Keratinocyte (primary cell): ENCODE data around the gene MYADM.

Experiments used
- EZH2 ChIP-seq: IDR thresholded peaks from one replicate; pipeline ENCODE4 v1.6.1; 2012; ENCODE audit warnings: inconsistent platforms, mild to moderate bottlenecking, low read length, moderate library complexity
- TF ChIP-seq, protein P1 (sequence below), 3 experiments: IDR thresholded peaks in 1 of 3; conservative IDR thresholded peaks in 1 of 3; optimal IDR thresholded peaks in 1 of 3; 2 replicates in 2 of 3; 3 replicates in 1 of 3; pipeline versions ENCODE3 to v1.5.1; 2011; ENCODE audit warnings: low read length in 3 of 3, mild to moderate bottlenecking in 3 of 3, moderate library complexity in 2 of 3, control low read depth in 1 of 3, inconsistent platforms in 1 of 3; ENCODE audit not compliant: insufficient read depth in 2 of 3; ENCODE audit errors: extremely low read depth in 1 of 3

DNA sequence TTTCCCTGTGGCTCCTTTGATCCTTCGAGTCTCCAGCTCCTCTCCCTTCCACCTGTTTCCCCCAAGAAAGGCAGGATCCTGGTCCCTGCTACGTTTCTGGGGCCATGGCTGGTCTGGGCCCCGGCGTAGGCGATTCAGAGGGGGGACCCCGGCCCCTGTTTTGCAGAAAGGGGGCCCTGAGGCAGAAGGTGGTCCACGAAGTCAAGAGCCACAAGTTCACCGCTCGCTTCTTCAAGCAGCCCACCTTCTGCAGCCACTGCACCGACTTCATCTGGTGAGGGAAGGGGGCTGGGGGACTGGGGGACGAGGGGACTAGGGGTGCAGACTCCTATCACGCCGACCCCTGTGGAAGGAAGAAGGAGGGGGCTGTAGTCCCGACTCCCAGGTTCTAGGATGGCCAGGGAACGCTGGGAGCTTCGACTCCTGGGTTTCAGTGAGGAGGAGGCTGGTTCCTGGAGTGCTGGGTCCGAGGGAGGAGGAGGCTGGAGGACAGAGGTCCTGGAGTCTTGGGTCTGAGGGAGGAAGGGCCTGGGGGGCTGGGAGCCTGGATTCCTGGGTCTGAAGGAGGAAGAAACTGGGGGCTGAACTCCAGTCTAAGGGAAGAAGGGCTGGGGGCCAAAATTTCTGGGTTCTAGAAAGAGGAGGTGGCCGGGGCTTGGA is 14.8 kb downstream of the MYADM start:
- TF ChIP-seq, protein P1, sequence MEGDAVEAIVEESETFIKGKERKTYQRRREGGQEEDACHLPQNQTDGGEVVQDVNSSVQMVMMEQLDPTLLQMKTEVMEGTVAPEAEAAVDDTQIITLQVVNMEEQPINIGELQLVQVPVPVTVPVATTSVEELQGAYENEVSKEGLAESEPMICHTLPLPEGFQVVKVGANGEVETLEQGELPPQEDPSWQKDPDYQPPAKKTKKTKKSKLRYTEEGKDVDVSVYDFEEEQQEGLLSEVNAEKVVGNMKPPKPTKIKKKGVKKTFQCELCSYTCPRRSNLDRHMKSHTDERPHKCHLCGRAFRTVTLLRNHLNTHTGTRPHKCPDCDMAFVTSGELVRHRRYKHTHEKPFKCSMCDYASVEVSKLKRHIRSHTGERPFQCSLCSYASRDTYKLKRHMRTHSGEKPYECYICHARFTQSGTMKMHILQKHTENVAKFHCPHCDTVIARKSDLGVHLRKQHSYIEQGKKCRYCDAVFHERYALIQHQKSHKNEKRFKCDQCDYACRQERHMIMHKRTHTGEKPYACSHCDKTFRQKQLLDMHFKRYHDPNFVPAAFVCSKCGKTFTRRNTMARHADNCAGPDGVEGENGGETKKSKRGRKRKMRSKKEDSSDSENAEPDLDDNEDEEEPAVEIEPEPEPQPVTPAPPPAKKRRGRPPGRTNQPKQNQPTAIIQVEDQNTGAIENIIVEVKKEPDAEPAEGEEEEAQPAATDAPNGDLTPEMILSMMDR (optimal IDR thresholded peaks at IDR 0.05 in 1 of 3, IDR thresholded peaks at IDR 0.05 in 1 of 3, conservative IDR thresholded peaks at IDR 0.05 in 1 of 3; ENCODE audit: extremely low read depth in 1 of 3, insufficient read depth in 2 of 3, low read length in 3 of 3): no peak
- peak; percentile 4 for TF ChIP-seq EZH2
